K562 (cell line): ENCODE measurements around the gene IFITM2. TPM values are rescaled to one million over a fixed set of nuclear protein-coding genes. Genes with fewer than 3 reads are reported as not detected.
A peak's percentile ranks its signal among the peaks of the same experiment; 100 is the strongest.

Experiments
- ATF3 ChIP-seq, 2 experiments: fragments of 450-650 bp in 1 of 2; sonication (generic) in 1 of 2; formaldehyde crosslinking in 1 of 2; IDR thresholded peaks in 1 of 2; conservative IDR thresholded peaks in 1 of 2; 2 replicates each; pipeline versions ENCODE4 v1.6.1 to v1.8.1; 2016 to 2023; ENCODE audit warnings: mild to moderate bottlenecking in 2 of 2, moderate library complexity in 2 of 2, inconsistent platforms in 1 of 2, missing genetic modification reagents in 1 of 2
- CC2D1A ChIP-seq: fragments of 450-650 bp; IDR thresholded peaks from 2 replicates; pipeline ENCODE4 v1.6.1; 2017; ENCODE audit warnings: mild to moderate bottlenecking
- GABPB2 ChIP-seq: fragments of 250-450 bp; sonication (Bioruptor Pico); conservative IDR thresholded peaks from 2 replicates; pipeline ENCODE4 v1.5.1; 2021; ENCODE audit warnings: mild to moderate bottlenecking
- JUN ChIP-seq, 2 experiments: sonication (generic) in 1 of 2; formaldehyde crosslinking in 1 of 2; IDR thresholded peaks; 2 replicates each; pipeline versions ENCODE4 v1.6.1 to v1.8.0; 2012 to 2022; ENCODE audit warnings: borderline replicate concordance in 2 of 2, mild to moderate bottlenecking in 2 of 2, improper control_type of control experiment in 1 of 2, low read depth in 1 of 2, low read length in 1 of 2, missing genetic modification reagents in 1 of 2
- MIER1 ChIP-seq: fragments of 450-650 bp; IDR thresholded peaks from 2 replicates; pipeline ENCODE4 v1.6.1; 2016; ENCODE audit warnings: antibody characterized with exemption, mild to moderate bottlenecking, low read depth
- MTF1 ChIP-seq: fragments of 250-450 bp; sonication (Bioruptor Pico); IDR thresholded peaks from 2 replicates; pipeline ENCODE4 v1.9.0; 2021; ENCODE audit warnings: moderate library complexity, mild to moderate bottlenecking, inconsistent platforms, borderline replicate concordance
- PHB2 ChIP-seq: fragments of 450-650 bp; IDR thresholded peaks from 2 replicates; pipeline ENCODE4 v1.6.1; 2017; ENCODE audit warnings: low read depth
- PHF8 ChIP-seq: fragments of 200-600 bp; sonication (generic); IDR thresholded peaks from 2 replicates; pipeline ENCODE4 v1.6.1; 2012; ENCODE audit warnings: mixed run types, mild to moderate bottlenecking, inconsistent platforms, low read length, moderate library complexity, borderline replicate concordance
- PHTF2 ChIP-seq: fragments of 250-450 bp; sonication (Bioruptor Pico); IDR thresholded peaks from 2 replicates; pipeline ENCODE4 v1.5.0; 2021; ENCODE audit warnings: mild to moderate bottlenecking
- PTTG1 ChIP-seq: fragments of 450-650 bp; IDR thresholded peaks from 2 replicates; pipeline ENCODE4 v1.6.1; 2016; ENCODE audit warnings: low read depth, mild to moderate bottlenecking, missing genetic modification characterization, missing compliant biosample characterization
- RAD21 ChIP-seq, 2 experiments: fragments of 250-450 bp in 1 of 2; fragments of 450-650 bp in 1 of 2; sonication (Bioruptor Pico) in 1 of 2; formaldehyde crosslinking in 1 of 2; IDR thresholded peaks in 1 of 2; conservative IDR thresholded peaks in 1 of 2; 2 replicates each; pipeline versions ENCODE4 v1.4.0 to v1.8.0; 2020 to 2022; ENCODE audit warnings: mild to moderate bottlenecking in 2 of 2, moderate library complexity in 1 of 2
- RBM39 ChIP-seq: fragments of 200-400 bp; formaldehyde crosslinking; optimal IDR thresholded peaks from 2 replicates; pipeline ENCODE3; 2018; ENCODE audit warnings: low read depth, low read length
- SAFB ChIP-seq: fragments of 200-400 bp; formaldehyde crosslinking; IDR thresholded peaks from 2 replicates; pipeline ENCODE4 v1.6.1; 2017; ENCODE audit warnings: low read depth, low read length, borderline replicate concordance
- SMARCA5 ChIP-seq: fragments of 450-650 bp; IDR thresholded peaks from 2 replicates; pipeline ENCODE4 v1.6.1; 2016
- SMC3 ChIP-seq: conservative IDR thresholded peaks from 2 replicates; pipeline ENCODE4 v1.6.1; 2011; ENCODE audit warnings: low read depth, low read length, improper control_type of control experiment; ENCODE audit not compliant: insufficient read depth
- SNRNP70 ChIP-seq: fragments of 200-400 bp; formaldehyde crosslinking; optimal IDR thresholded peaks from 2 replicates; pipeline ENCODE3; 2017; ENCODE audit warnings: low read depth, low read length
- THAP12 ChIP-seq: fragments of 250-450 bp; sonication (Bioruptor Pico); IDR thresholded peaks from 2 replicates; pipeline ENCODE4 v1.9.0; 2021; ENCODE audit warnings: mild to moderate bottlenecking, inconsistent platforms
- ZNF395 ChIP-seq: fragments of 200-800 bp; sonication (Bioruptor generic); IDR thresholded peaks from 2 replicates; pipeline ENCODE4 v1.6.1; 2017; ENCODE audit warnings: missing genetic modification characterization, missing compliant biosample characterization
- ZNF41 ChIP-seq: fragments of 250-450 bp; sonication (Bioruptor Pico); conservative IDR thresholded peaks from 2 replicates; pipeline ENCODE4 v1.4.0; 2020; ENCODE audit warnings: mild to moderate bottlenecking
- ZNF696 ChIP-seq: fragments of 250-450 bp; sonication (Bioruptor Pico); conservative IDR thresholded peaks from 2 replicates; pipeline ENCODE4 v1.4.0; 2020; ENCODE audit warnings: mild to moderate bottlenecking, moderate library complexity
- ZNF707 ChIP-seq: fragments of 250-450 bp; sonication (Bioruptor Pico); conservative IDR thresholded peaks from 2 replicates; pipeline ENCODE4 v1.8.0; 2022; ENCODE audit warnings: inconsistent platforms, mild to moderate bottlenecking, moderate library complexity
- ZNF764 ChIP-seq: fragments of 250-450 bp; sonication (Bioruptor Pico); IDR thresholded peaks from 2 replicates; pipeline ENCODE4 v1.4.0; 2020; ENCODE audit warnings: low read depth, mild to moderate bottlenecking, moderate library complexity
- ZNF780A ChIP-seq: fragments of 250-450 bp; sonication (Bioruptor Pico); IDR thresholded peaks from 2 replicates; pipeline ENCODE4 v1.5.0; 2021; ENCODE audit warnings: mild to moderate bottlenecking
- polyA plus RNA-seq, 8 experiments: library from polyadenylated mRNA; depleted of rRNA in 4 of 8; stranded (reverse) in 5 of 8; unstranded in 3 of 8; fragments of >200 nt; fragmentation: Nextera tagmentation in 2 of 8; fragmentation: Illumina TruSeq in 1 of 8; extraction: Ambion mirVana in 2 of 8; extraction: Trizol in 1 of 8; gene quantifications; 2 replicates each; pipeline versions ENCODE4 v1.2.1 to v1.2.3, GENCODE V29; 2011 to 2014; ENCODE audit warnings: inconsistent platforms in 1 of 8, missing spikeins in 1 of 8
- total RNA-seq, 7 experiments: library from RNA; depleted of rRNA in 6 of 7; stranded (reverse); fragments of >200 nt in 6 of 7; fragmentation: Illumina TruSeq in 2 of 7; extraction: Trizol in 2 of 7; gene quantifications; 2 replicates each; pipeline versions ENCODE4 v1.2.1 to v1.2.3, GENCODE V29; 2011 to 2021; ENCODE audit warnings: low replicate concordance in 1 of 7

IFITM2 gene
- total and polyA plus RNA-seq, 9 of the 15 experiments (the other 6 are each of a cell fraction or from before 2014, with no cell fraction given) = 52.8 to 4,872 (median 356) TPM

GRCh38 chr11:326842-327580, 19.4 kb downstream of the IFITM2 start (continued):
- TF ChIP-seq SNRNP70 (no peak), RBM39 (peak; percentile 35), ATF3 (IDR thresholded peaks at IDR 0.05) (peak; percentile 97), ATF3 (CRISPR knock-in tag; conservative IDR thresholded peaks at IDR 0.05) (no peak), ZNF696 (CRISPR knock-in tag) (no peak), CC2D1A (0 out of 2 replicates have a peak, but pooled peaks have one; percentile 24), ZNF395 (peak; percentile 74), PHB2 (no peak), RAD21 (CRISPR knock-in tag; conservative IDR thresholded peaks at IDR 0.05 in 1 of 2, IDR thresholded peaks at IDR 0.05 in 1 of 2) (no peak), SMARCA5 (no peak), PHF8 (peak; percentile 29; the same call in 1 of the 2 replicates), ZNF764 (CRISPR knock-in tag) (no peak), SMC3 (no peak), THAP12 (CRISPR knock-in tag) (no peak), GABPB2 (CRISPR knock-in tag) (no peak), JUN (IDR thresholded peaks at IDR 0.05; ENCODE audit: borderline replicate concordance, low read depth, low read length) (peak; percentile 76), JUN (CRISPR knock-in tag; IDR thresholded peaks at IDR 0.05; ENCODE audit: borderline replicate concordance) (0 out of 2 replicates have a peak, but pooled peaks have one; percentile 8), PTTG1 (no peak), MIER1 (no peak), MTF1 (CRISPR knock-in tag) (no peak), SAFB (no peak), ZNF41 (no peak), ZNF780A (CRISPR knock-in tag) (no peak), PHTF2 (CRISPR knock-in tag) (no peak), ZNF707 (CRISPR knock-in tag) (no peak)
